Stimulated activated CD4-positive, alpha-beta T cell treated with anti-CD3 and anti-CD28 coated beads, Interleukin-1b, Interleukin-23, amount 100 ng/mL, for 1 hour (primary cell): Measurements from ENCODE around the gene A2M.

Source experiments
- DNase-seq, 2 donors: peaks; one replicate each; pipeline ENCODE4 v3.0.0-alpha.2; 2020; ENCODE audit warnings: low read depth in 2 of 2

The A2M gene

DNA sequence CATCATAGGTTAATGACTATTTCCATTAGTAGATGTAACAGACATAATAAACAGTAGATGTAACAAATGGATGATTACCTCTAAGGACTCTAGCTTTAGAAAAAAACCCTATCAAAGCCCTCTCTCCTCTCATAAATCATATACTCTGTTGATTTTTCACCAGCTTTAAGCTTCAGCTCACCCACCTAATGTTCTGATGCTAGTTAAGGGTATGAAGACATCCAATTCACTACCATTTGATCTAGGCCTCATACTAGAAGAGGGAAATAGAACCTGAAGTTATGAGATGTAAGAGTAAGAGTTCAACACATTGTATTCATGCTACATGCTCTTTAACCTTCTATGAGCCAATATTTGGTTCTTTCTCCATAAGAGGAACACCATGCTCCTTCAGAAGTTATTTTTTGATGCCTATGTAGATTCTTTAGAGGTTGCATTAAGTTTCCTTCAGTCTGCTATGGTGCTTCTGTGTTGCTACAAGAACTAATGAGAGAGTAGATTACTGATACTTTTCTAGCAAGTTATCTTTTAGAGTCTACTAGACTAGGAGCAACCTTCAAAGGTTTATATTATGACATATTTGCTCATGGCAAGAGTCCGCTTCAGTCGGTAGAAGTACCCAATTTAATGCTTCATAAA, 16.0 kb downstream of the A2M start:
- no peak for DNase-seq

DNA sequence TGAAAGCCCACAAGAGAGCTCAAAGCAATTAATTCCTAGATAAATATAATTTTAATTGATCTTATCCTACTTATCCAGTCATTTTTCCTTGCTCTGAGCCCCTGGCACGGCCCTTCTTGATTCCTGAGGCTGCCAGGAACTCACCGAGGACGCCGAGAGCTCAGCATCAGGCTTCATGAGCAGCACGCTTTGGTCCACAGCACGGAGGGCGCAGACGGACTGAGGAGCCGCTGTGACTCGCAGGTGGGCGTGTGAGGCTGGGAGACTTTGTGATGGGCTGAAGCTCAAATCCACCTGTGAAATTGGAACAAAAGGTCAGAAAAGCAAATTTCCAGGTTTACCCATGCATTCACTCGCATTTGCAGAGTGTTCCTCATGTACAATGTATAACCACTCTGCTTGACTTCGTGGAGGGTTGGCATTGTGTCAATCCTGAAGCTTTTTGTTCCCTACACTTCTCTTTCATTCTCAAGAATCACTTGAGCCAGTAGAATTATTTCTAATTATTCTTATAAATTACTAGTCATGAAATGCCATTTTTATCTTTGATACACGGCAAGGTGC, 17.2 kb downstream of the A2M start:
- DNase-seq = no peak

DNA sequence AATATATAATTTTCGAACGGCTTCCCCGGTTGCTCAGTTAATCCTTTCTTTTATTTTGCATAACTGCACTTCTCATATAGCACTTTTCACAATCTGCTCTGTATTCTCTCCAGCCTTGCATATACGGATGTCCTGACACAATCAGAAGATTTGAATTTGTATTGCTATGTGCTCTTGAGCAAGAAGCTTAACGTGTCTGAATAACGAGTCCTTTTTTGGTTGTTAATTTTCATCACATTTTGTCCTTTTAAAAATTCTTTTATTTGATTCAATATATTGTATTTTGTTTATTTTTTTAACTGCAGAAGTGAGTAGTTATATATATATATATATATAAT, 17.6 kb downstream of the A2M start:
- no peak for DNase-seq

DNA sequence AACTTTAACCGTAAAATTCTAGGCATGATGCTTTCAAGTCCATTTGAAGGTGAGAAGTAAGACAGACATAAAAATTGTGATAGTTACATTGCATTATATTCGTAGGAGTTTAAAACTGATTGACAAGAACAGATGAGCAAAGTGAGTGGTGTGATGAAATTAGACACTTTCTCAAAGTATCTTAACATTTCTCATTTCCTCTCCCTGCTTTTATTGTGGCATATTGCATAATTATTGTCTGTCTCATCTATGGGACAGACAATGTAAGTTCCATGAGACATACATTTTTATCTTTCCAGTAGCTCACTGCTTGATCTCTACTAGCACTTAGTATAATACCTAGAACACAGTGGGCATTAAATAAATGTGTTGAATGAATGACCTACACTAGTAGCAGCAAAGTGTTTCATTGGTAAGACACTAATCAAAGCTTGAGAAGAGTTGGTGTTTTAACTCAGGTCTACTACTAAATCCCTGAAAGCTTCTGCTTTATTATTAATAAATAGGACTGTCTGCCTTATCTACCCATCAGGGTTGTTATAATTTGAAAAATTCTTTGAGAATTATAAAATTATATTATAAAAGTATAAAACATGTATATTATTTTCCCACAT, 19.0 kb downstream of the A2M start:
- DNase-seq = no peak

DNA sequence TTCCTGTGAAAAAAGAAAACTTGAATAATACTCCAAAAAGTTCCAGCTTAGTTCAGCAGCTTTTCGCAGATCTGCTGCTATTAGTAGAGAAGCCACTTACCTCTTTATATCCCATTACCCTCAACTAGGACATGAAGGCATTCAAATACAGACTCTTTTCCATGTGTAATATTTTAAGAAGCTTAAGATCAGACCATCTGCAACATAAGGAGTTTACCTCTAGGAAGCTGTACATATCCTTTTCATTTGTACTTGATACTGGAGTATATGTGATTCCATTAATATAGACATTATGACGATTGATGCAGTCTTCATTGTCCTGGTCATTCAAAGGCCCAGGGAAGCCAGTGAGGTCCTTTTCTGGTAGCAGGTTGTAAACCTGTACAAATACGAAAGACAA, 20.4 kb downstream of the A2M start:
- DNase-seq = no peak

DNA sequence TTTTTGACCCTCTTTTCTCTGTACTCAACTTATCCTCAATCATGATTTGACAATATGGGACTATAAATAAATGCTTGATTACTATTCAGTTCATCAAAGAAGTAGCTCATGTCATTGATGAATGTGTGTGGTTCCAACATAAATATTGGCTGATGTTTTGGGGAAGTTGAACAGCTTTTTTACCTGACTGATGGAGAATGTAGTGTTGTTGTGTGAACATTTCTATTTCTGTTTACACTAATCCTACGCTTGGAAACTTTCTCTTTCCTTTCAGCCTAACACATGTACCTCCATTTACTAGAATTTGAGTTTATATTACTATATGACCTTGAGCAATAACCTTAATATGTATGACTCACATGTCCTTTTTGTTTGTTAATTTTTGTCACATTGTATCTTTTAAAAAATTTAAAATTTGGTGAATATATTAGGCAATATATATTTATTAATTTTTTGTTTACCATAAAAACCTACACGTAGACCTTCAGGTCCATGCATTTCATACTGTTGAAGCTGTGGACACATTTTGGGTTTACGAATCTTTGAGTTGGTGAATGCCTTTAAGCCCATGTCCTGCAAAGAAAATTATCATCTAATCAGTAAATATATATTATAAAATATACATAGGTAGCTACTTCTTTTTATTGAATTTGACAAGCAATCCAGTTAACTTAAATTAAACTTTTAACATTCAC, 21.1 kb downstream of the A2M start:
- no peak for DNase-seq

DNA sequence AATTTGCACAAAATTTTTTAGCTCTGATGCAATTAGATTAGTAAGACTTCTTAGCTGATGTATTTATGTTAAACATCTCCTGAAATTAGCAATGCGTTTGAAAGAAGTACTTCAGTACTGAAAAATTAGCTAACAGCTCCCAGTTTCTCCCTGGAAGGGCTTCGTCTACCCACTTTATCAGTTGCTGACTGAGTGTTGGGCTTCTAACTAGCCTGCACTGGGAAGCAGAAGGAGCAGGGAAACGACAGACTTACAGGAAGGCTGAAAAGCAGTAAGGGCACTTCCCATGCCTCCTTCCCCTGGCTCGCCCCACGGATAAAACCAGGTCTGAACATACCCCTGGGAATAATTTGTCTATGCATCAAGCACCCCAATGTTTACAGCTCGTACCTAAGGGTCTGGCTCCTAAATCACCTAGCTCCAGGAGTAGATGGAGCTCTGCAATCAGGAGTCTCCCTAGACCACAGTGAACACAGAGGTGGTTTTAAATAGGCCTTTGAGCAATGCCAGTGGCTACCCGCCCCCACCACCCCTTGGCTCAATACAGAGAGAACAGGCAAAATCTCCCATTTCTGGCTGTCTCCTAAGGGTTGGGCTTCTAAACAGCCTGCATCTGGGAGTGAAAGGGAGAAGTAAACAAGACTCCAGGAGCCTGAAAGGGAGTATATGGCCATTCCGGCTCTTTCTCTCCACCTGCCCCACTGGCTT, 23.7 kb downstream of the A2M start:
- DNase-seq = no peak

DNA sequence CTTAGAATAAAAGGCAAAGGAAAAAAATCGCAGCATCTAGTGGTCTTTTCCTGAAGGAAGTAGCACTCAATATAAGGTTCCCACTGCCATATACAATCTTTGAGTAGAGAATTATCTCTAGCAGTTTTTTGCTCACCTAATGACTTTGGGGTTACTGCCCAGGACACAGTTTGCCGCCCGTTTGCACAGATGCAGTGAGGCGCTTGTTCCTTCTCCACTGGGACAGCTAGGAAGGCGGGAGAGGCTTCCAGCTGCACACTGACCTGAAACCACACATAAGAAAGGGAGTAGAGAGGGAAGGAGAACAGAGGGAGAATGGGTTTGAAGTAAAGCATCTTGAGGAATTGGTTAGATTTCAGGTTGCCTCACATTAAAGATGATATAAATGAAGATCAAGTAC, 25.5 kb downstream of the A2M start:
- DNase-seq = no peak

DNA sequence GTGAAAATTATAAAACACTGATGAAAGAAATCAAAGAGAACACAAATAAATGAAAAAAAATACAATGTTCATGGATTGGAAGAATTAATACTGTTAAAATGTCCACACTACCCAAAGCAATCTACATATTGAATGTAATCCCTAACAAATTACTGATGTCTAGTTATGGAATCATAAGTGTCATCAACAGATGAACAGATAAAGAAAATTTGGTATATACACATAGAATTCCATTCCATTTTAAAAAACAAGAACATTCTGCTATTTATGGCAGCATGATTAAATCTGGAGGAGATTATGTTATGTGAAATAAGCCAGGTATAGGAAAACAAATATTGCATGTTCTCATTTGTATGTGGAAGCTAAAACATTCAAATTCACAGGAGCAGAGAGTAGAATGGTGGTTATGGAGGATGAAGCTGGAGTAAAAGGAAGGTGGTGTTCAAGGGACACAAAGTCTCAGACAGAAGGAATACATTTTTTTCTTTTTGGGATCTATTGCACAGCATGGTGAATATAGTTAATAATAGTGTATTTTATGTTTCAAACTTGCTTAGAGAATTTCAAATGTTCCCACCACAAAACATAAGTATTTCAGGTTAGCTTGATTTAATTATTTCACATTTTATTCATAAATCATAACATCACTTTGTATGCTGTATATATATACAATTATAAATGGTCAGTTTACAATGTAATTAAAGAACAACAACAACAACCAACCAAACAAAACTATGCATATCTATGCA, 28.5 kb downstream of the A2M start:
- DNase-seq = no peak

DNA sequence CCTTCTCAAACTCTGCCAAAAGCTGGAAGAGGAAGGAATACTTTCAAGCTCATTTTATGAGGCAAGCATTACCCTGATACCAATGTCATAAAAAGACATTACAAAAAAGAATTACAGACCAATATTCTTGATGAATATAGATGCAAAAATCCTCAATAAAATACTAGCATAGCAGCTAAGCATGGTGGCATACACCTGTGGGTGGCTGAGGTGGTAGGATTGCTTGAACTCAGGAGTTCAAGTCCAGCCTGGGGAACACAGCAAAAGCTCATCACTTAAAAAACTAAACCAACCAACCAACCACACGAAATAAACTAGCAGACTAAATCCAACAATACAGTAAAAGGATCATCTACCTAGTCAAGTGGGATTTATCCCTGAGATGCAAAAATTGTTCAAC, 29.6 kb downstream of the A2M start:
- DNase-seq = no peak

DNA sequence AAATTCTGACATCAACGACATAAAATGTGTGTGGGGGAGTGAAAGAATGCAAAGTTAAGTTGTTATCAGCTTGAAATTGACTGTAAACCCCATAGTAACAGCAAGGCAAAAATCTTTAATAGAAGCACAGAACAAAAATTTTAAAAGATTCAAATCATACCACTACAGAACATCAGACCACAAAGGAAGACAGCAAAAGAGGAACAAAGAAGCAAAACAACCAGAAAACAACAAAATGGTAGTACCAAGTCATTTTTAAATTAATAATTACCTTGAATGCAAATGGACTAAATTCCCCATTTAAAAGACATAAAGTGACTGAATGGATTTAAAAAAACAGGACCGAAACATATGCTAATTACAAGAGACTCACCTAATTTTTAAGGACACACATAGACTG, 31.3 kb downstream of the A2M start:
- DNase-seq = no peak

DNA sequence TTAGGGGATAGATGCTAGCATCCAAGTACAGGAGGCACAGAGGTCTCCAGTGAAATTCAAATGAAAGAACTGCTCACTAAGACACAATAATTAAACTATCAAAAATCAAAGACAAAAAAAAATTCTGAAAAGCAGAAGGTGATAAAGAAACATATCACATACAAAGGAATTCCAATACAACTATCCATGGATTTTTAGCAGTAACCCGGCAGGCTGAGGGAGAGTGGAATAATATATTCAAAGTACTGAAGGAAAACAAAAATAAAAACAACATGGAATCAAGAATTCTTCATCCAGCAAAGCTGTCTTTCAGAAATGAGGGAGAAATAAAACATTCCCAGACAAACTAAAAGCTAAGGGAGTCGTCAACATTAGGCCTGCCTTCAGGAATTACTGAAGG, 31.9 kb downstream of the A2M start:
- DNase-seq = no peak

DNA sequence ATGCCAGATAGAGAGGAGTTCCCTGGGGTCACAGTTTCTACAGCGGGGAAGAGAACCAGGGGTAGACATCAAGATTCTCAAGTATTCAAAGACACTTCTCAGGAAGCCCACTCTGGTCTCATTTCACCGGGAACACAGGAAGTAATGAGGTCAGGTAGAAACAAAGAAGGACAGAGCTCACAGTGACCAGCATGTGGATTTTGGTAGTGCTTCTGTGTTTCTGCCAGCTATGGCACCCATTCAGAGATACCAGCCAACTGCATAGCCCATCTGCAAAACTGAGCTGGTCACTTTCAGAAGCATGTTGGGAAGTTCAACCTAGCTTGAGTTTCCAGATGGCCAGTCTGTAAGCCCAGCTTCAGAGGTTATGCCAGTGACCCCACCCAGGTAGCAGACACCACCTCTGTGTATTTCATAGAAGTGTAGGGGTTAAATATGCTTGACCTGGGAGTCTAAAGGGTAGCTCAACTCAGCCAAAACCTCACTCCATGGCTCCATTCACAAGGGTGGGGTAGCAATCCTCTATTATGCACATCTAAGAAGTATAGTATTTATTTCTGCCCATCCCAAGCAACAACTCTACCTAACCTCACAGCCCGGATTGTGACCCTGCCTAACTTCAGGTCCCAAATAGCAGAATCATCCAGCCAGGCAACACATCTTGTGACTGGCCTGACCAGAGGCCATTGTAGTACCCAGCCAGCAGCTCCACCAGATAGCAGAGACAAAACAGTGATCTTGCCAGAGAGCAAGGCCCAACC, 33.9 kb downstream of the A2M start:
- no peak for DNase-seq

DNA sequence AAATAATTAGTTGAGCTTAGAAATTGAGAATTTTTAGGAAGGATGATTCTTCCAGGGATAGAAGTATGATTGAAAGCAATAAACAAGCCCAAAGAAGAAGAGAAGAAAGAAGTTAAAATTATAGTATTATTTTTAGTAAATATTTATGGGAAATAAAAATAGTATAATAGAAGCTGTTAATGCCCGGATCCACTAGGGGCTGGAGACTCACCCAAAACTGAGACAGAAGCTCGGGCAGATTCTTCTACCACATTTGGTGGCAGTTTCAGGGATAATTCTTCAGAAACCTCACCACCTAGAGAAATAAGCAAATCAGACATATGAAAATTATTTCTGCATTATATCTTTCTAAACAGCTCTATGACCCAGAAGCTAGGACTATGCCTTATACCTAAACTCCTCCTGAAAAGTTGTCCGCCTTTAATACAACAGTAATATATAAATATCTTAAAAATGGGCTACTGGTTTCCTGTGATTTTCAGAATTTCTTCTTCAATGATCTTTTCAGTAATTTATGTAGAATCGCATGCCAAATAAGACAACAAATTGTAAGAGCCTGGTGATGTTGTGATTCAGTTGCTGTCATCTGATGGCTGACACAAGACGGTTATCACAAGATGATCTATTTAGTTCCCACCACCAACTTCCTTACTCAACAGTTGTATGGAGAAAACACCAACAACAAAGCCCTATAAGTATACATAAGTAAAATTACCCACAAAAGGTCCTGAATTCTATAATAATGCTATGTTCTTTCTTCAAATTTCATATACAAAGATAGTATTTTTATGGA, 35.6 kb downstream of the A2M start:
- no peak for DNase-seq

DNA sequence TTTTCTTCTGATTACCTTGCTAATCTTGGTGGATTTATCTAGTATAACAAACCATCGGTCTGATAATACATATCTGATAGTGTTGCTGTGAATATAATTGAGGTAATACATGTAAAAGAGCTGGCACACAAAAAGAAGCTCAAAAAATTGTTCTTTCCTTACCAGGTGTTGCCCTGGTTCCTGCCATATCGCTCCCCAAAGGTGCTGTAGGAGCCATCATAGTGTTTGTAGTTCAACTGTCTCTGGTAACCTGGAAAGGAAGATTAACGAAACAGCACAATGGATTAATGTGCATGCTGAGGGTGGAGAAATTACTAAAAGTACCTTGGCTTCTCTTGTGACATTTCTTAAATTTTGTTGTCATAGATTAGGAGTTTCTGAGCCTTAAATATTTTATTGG, 36.6 kb downstream of the A2M start:
- no peak for DNase-seq

DNA sequence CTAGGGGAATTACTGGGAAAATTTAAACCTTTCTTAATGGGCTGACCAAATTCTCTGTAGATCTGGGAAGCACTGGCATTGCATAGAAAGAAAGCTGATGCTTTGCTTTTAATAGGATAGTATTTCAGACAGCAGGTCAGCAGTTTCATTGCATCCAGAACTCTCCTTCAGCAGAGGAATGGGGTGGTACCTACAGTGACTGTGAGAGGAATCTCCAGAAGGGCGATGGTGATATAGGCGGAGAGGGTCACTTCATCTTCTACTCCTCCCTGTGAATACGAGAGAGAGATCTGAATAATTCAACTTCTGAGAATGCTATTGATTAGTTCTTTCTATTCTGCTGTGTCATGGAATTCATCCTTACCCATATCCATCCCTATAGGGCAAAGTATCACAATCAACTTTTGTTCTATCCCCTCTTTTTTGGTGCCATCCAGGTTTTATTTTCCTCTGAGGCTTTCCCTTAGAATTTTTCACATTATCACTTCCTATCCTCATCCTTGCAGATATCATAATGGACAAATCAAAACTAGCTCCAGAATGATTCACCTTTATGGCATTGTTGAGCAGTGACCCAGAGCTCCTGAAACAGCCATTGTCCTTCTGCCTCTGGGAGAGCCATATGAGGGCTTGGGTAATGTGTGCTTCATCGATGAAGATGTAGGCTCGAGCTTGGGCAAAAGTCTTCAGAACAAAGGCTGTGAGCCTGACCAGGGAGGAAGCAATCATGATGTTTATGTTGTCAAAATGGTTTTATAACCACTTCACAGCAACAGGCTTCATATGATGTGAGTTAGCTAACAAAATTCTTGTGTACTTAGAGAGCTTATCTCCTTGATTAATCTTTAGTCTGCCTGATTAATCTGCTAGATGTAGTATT, 38.3 kb downstream of the A2M start:
- DNase-seq = no peak

DNA sequence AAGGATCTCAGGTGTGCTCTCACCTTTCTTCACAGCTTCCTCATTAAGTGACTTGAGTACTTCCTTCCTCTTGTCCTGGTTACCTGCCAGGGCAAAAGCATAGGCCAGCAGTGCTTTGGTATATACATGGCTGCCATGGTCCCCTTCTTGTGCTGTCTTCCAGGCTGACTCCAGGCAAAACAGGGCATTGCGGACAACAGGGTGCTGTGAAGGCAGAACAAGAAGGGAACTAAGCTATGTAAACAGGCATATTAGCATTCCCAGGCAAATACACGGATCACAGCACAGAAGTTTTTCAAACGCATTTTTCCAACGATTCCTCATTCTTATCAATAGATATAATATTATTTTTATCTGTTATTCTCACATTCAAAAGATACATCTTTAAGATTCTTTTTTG, 39.0 kb downstream of the A2M start:
- DNase-seq = no peak

DNA sequence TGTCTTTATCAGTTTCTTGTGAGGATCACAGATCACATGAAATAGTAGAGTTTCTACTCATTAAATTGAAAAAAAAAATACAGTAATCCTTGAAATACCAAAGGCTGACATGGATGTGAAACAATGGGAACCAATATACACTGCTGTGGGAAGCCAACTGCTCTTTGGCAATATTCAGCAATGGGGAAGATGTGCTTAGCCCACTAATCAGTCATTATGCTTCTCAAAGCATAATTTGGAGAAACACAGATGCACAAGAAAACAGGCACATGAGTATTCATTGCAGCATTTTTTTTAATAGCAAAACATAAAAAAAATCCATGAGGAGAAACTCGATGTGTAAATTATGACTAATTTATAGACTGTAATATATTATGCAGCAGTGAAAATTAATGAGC, 40.6 kb downstream of the A2M start:
- no peak for DNase-seq

DNA sequence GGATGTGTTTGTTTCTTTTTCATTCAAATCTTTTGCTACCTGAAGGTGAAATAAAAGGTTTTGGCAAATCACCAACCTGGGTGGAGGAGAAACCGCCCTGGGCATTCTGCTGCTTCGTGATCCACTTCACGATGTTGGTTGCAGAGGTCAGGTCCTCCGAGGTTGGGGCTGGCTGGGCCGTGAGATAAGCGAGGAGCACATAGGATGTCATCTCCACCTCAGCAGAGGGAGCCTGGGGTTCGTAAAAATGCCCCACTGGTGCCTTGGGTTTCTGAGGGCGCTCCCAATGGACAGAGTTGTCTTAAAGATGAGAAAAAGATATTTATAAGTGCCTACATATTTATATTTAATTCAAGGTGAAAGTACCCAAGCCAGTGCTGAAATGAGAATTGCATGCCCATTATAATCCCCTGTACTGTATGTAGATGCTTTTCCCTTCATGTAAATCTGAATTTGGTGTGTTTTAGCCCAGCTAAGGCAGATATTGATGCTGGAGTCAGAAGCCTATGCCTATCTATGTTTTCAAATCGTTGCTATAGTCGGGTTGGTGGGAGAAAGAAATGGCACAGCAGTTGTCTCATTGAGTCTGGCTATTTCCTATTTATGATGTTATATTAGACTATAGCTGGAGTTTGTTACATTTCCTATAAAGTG, 41.1 kb downstream of the A2M start:
- no peak for DNase-seq
